B cell (primary cell): ENCODE measurements around the gene CDC42SE2. TPM values are rescaled to one million over a fixed set of nuclear protein-coding genes. Genes with fewer than 3 reads are reported as not detected.

Source experiments
- ATAC-seq: fragments of 200-7000 bp; cut with Tn5 transposase; one replicate; pipeline ENCODE4 v1.10.0; 2021; ENCODE audit warnings: low read depth, mild to moderate bottlenecking, moderate number of reproducible peaks, moderate library complexity
- CTCF ChIA-PET: fragments of 350-600 bp; sonication (Branson Sonifier 250); formaldehyde crosslinking; loops from one replicate; lab custom pipeline; 2021; ENCODE audit warnings: antibody characterized with exemption, inconsistent platforms; lab: Charles Lee
- POLR2A ChIA-PET: fragments of 350-600 bp; sonication (Branson Sonifier 250); formaldehyde crosslinking; loops from one replicate; lab custom pipeline; 2021; ENCODE audit warnings: antibody characterized with exemption; lab: Charles Lee
- DNase-seq: peaks from one replicate; pipeline ENCODE4 v3.0.0; 2013
- H2AFZ ChIP-seq: 2 replicates; pipeline ENCODE4 v1.6.1; 2012; ENCODE audit warnings: mild to moderate bottlenecking, low read depth, low read length; ENCODE audit not compliant: insufficient read depth, poor library complexity, severe bottlenecking
- H3K27ac ChIP-seq, 2 donors: 1 replicate in 1 of 2; 2 replicates in 1 of 2; pipeline ENCODE4 v1.5.1; 2012 to 2013; ENCODE audit warnings: low read length in 2 of 2, mild to moderate bottlenecking in 2 of 2, moderate library complexity in 1 of 2
- H3K27me3 ChIP-seq, 4 experiments: fragments of 200-600 bp in 1 of 4; sonication (generic) in 1 of 4; replicated peaks in 1 of 4; 1 replicate in 2 of 4; 2 replicates in 2 of 4; pipeline versions ENCODE4 v1.6.1 to v1.7.0; 2013 to 2016; ENCODE audit warnings: low read length in 3 of 4, mild to moderate bottlenecking in 2 of 4, mixed read lengths in 1 of 4, moderate library complexity in 1 of 4; ENCODE audit not compliant: insufficient read depth in 4 of 4, control insufficient read depth in 3 of 4; ENCODE audit errors: control extremely low read depth in 1 of 4
- H3K36me3 ChIP-seq, 2 experiments: replicated peaks in 1 of 2; 1 replicate in 1 of 2; 2 replicates in 1 of 2; pipeline versions ENCODE4 v1.6.1 to v1.7.1; 2013; ENCODE audit warnings: low read length in 1 of 2; ENCODE audit not compliant: insufficient read depth in 2 of 2, control insufficient read depth in 1 of 2; ENCODE audit errors: control extremely low read depth in 1 of 2, extremely low read depth in 1 of 2
- H3K4me1 ChIP-seq, 2 donors: fragments of 200-600 bp in 1 of 2; sonication (generic) in 1 of 2; 1 replicate in 1 of 2; 2 replicates in 1 of 2; pipeline versions ENCODE4 v1.5.1 to v1.6.1; 2013 to 2017; ENCODE audit warnings: low read length in 2 of 2; ENCODE audit not compliant: control insufficient read depth in 2 of 2, insufficient read depth in 2 of 2
- H3K4me2 ChIP-seq: replicated peaks from 2 replicates; pipeline ENCODE3; 2012; ENCODE audit warnings: mild to moderate bottlenecking, low read depth, low read length; ENCODE audit not compliant: poor library complexity, severe bottlenecking
- H3K4me3 ChIP-seq, 5 experiments: fragments of 200-600 bp in 1 of 5; sonication (generic) in 1 of 5; 1 replicate in 3 of 5; 2 replicates in 2 of 5; pipeline versions ENCODE4 v1.5.1 to v1.7.0; 2011 to 2016; ENCODE audit warnings: low read length in 4 of 5, mild to moderate bottlenecking in 4 of 5, low read depth in 2 of 5, control low read depth in 1 of 5, moderate library complexity in 1 of 5; ENCODE audit not compliant: insufficient read depth in 1 of 5; ENCODE audit errors: control extremely low read depth in 1 of 5, extremely low read depth in 1 of 5
- H3K79me2 ChIP-seq: fragments of 200-600 bp; sonication (generic); one replicate; pipeline ENCODE4 v1.6.0; 2016; ENCODE audit warnings: low read length; ENCODE audit not compliant: control insufficient read depth, insufficient read depth
- H3K9ac ChIP-seq: fragments of 200-600 bp; sonication (generic); 2 replicates; pipeline ENCODE4 v1.6.1; 2017; ENCODE audit warnings: mild to moderate bottlenecking, low read length, moderate library complexity
- H3K9me3 ChIP-seq, 3 donors: one replicate each; pipeline versions ENCODE4 v1.6.1 to v1.7.1; 2013; ENCODE audit warnings: low read length in 2 of 3; ENCODE audit not compliant: control insufficient read depth in 2 of 3, insufficient read depth in 1 of 3; ENCODE audit errors: control extremely low read depth in 1 of 3
- H4K20me1 ChIP-seq: 2 replicates; pipeline ENCODE4 v1.6.0; 2012; ENCODE audit warnings: mild to moderate bottlenecking, low read length; ENCODE audit not compliant: insufficient read depth, control insufficient read depth, poor library complexity, severe bottlenecking
- H3K27ac Mint-ChIP-seq: one replicate; pipeline ENCODE4 v1.8.0; 2021; ENCODE audit warnings: mixed read lengths
- H3K27me3 Mint-ChIP-seq: one replicate; pipeline ENCODE4 v1.8.0; 2021; ENCODE audit warnings: mixed read lengths
- H3K4me1 Mint-ChIP-seq: one replicate; pipeline ENCODE4 v1.8.0; 2021; ENCODE audit warnings: mixed read lengths
- H3K4me3 Mint-ChIP-seq: one replicate; pipeline ENCODE4 v1.8.0; 2021; ENCODE audit warnings: mixed read lengths
- H3K9me3 Mint-ChIP-seq: one replicate; pipeline ENCODE4 v1.8.0; 2022; ENCODE audit warnings: mixed read lengths; ENCODE audit not compliant: insufficient read depth
- EZH2 ChIP-seq: IDR thresholded peaks from 2 replicates; pipeline ENCODE4 v1.6.1; 2012; ENCODE audit warnings: borderline replicate concordance, low read depth, mild to moderate bottlenecking, moderate library complexity, low read length; ENCODE audit not compliant: insufficient read depth, poor library complexity, severe bottlenecking
- WGBS: methylation state at CpG from one replicate; pipeline ENCODE4 v1.1.5; 2013; ENCODE audit warnings: missing lambda C conversion rate; ENCODE audit not compliant: insufficient coverage; 5-methylcytosine and 5-hydroxymethylcytosine counted together
- intact Hi-C: fragments of 100-400 bp; cut with micrococcal nuclease; formaldehyde crosslinking; loops from one replicate; pipeline ENCODE4 v1.10.0; 2022
- polyA plus RNA-seq: library from polyadenylated mRNA; depleted of rRNA; stranded (reverse); fragments of >200 nt; gene quantifications from 2 replicates; pipeline ENCODE4 v1.2.3, GENCODE V29; 2012
- total RNA-seq, 2 donors: library from RNA; stranded (reverse); fragments of 120-200 nt in 1 of 2; gene quantifications; 1 replicate in 1 of 2; 2 replicates in 1 of 2; pipeline versions ENCODE4 v1.2.3 to v1.2.4, GENCODE V29; 2013 to 2022
- TF ChIP-seq, protein P1 (sequence below): fragments of 200-600 bp; IDR thresholded peaks from one replicate; pipeline ENCODE4 v1.8.0; 2022; ENCODE audit warnings: antibody characterized with exemption, mild to moderate bottlenecking

Gene CDC42SE2
- total and polyA plus RNA-seq, 2 donors (not counting 1 experiment from before 2014, with no cell fraction given): 42.5 to 161 TPM

- ChIA-PET POLR2A (no interaction called here), CTCF (interaction anchor here (1.5 kb wide), 1 partner anchor 100 kb away, joined by 4 read pairs; no protein-coding TSS in a partner anchor)
- Histone ChIP-seq H3K9me3 (no peaks in the 10 kb centered on the region), H4K20me1 (peaks cover 27% of the 10 kb centered on the region), H3K4me1 (peaks cover 63 to 69% of the 10 kb centered on the region in 2 donors), H3K4me3 (peak overlapping the region in 2 of 5 experiments; percentile 1 to 13), H3K27me3 (no peaks in the 10 kb centered on the region), H3K79me2 (peaks cover 97% of the 10 kb centered on the region), H3K36me3 (peaks cover 1 to 13% of the 10 kb centered on the region in 2 experiments), H3K4me2 (peak overlapping the region; percentile 73), H2AFZ (no peak overlapping the region), H3K27ac (peak overlapping the region; percentile 31 to 59), H3K9ac (peak overlapping the region; percentile 19)
- Mint-ChIP-seq H3K4me1 (peaks cover 84% of the 10 kb centered on the region), H3K9me3 (no peaks in the 10 kb centered on the region), H3K27ac (peak overlapping the region; percentile 71), H3K4me3 (peak overlapping the region; percentile 68), H3K27me3 (no peaks in the 10 kb centered on the region)
- intact Hi-C loops: no loop called here
- WGBS: 80% methylated on average over 1 of the region's 2 CpGs
- TF ChIP-seq EZH2: no peak
- TF ChIP-seq, protein P1, sequence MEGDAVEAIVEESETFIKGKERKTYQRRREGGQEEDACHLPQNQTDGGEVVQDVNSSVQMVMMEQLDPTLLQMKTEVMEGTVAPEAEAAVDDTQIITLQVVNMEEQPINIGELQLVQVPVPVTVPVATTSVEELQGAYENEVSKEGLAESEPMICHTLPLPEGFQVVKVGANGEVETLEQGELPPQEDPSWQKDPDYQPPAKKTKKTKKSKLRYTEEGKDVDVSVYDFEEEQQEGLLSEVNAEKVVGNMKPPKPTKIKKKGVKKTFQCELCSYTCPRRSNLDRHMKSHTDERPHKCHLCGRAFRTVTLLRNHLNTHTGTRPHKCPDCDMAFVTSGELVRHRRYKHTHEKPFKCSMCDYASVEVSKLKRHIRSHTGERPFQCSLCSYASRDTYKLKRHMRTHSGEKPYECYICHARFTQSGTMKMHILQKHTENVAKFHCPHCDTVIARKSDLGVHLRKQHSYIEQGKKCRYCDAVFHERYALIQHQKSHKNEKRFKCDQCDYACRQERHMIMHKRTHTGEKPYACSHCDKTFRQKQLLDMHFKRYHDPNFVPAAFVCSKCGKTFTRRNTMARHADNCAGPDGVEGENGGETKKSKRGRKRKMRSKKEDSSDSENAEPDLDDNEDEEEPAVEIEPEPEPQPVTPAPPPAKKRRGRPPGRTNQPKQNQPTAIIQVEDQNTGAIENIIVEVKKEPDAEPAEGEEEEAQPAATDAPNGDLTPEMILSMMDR: no peak
- no peak for ATAC-seq
- no peak for DNase-seq
Measured at GRCh38 chr5:131281868-131282234, 18.0 kb downstream of the CDC42SE2 start.

DNA sequence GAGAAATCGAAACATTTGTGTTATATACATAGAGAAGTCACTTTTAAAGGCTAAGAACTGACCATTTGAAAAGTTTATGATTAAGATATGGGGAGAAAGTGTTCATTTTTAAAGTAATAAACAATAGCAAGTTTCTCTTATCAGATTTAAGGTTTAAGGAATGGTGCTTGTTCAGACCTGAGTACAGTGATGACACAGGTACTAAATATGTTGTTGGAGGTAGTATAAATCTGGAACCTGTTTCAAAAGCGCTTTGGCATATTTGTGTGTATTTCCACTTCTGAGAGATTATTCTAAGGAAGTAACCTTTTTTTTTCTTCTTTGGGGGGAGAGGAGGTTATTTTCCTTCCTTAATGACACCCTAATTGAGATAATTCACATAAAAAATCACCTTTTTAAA lies 18.4 kb downstream of the CDC42SE2 start:
- H3K4me2 ChIP-seq: peak overlapping the region; percentile 73
- whole genome bisulfite sequencing: no CpG with 5 or more reads among the region's 2 CpGs
- CTCF ChIA-PET: no interaction called here
- no peaks in the 10 kb centered on the region for H3K27me3 ChIP-seq
- Mint-ChIP-seq H3K4me3 (peak overlapping the region; percentile 68), H3K27me3 (no peaks in the 10 kb centered on the region), H3K4me1 (peaks cover 82% of the 10 kb centered on the region), H3K9me3 (no peaks in the 10 kb centered on the region), H3K27ac (peak overlapping the region; percentile 71)
- peaks cover 30% of the 10 kb centered on the region for H4K20me1 ChIP-seq
- DNase-seq: no peak
- H3K4me3 ChIP-seq: no peak overlapping the region
- peak overlapping the region; percentile 19 for H3K9ac ChIP-seq
- POLR2A ChIA-PET: no interaction called here
- intact Hi-C loops: no loop called here
- H3K27ac ChIP-seq: peak overlapping the region; percentile 31 to 59
- TF ChIP-seq, protein P1: no peak
- no peak for TF ChIP-seq EZH2
- ATAC-seq: no peak
- H3K36me3 ChIP-seq: peaks cover 3 to 13% of the 10 kb centered on the region in 2 experiments
- peaks cover 97% of the 10 kb centered on the region for H3K79me2 ChIP-seq
- peaks cover 63 to 67% of the 10 kb centered on the region in 2 donors for H3K4me1 ChIP-seq
- H3K9me3 ChIP-seq: no peaks in the 10 kb centered on the region
- no peak overlapping the region for H2AFZ ChIP-seq
